Heart left ventricle (tissue), 16 donors: ENCODE data around the gene KRT17. TPM values are rescaled to one million over a fixed set of nuclear protein-coding genes. Genes with fewer than 3 reads are reported as not detected.

ENCODE experiments used
- ATAC-seq, 4 donors: fragments of 200-7000 bp; cut with Tn5 transposase; one replicate each; pipeline ENCODE4 v1.9.1; 2020 to 2022; ENCODE audit warnings: moderate library complexity in 4 of 4, mild to moderate bottlenecking in 3 of 4, moderate number of reproducible peaks in 1 of 4
- DNase-seq, 5 donors: peaks; one replicate each; pipeline ENCODE4 v3.0.0-alpha.2; 2020
- H3K27ac ChIP-seq, 12 donors: fragments of 200-600 bp; sonication (generic) in 4 of 12; one replicate each; pipeline versions ENCODE4 v1.5.0 to v1.8.0; 2016 to 2022; ENCODE audit warnings: mild to moderate bottlenecking in 2 of 12
- H3K27me3 ChIP-seq, 9 donors: fragments of 200-600 bp; sonication (generic) in 2 of 9; one replicate each; pipeline versions ENCODE4 v1.5.1 to v1.8.0; 2016 to 2022; ENCODE audit warnings: mild to moderate bottlenecking in 3 of 9
- H3K36me3 ChIP-seq, 9 donors: fragments of 200-600 bp; sonication (generic) in 2 of 9; one replicate each; pipeline versions ENCODE4 v1.5.0 to v1.8.0; 2018 to 2022; ENCODE audit warnings: mild to moderate bottlenecking in 2 of 9
- H3K4me1 ChIP-seq, 12 donors: fragments of 200-600 bp; sonication (generic) in 4 of 12; one replicate each; pipeline versions ENCODE4 v1.5.0 to v1.8.0; 2016 to 2022; ENCODE audit warnings: mild to moderate bottlenecking in 3 of 12
- H3K4me3 ChIP-seq, 12 donors: fragments of 200-600 bp; sonication (generic) in 4 of 12; one replicate each; pipeline versions ENCODE4 v1.5.0 to v1.8.0; 2017 to 2022; ENCODE audit warnings: mild to moderate bottlenecking in 9 of 12, moderate library complexity in 4 of 12
- H3K9me3 ChIP-seq, 12 donors: fragments of 200-600 bp; sonication (generic) in 4 of 12; one replicate each; pipeline versions ENCODE4 v1.5.0 to v1.8.0; 2016 to 2022; ENCODE audit warnings: mild to moderate bottlenecking in 1 of 12
- POLR2A ChIP-seq, 2 donors: fragments of 450-650 bp; IDR thresholded peaks; one replicate each; pipeline ENCODE4 v1.6.1; 2017; ENCODE audit warnings: antibody characterized with exemption in 2 of 2, mild to moderate bottlenecking in 2 of 2, moderate library complexity in 2 of 2
- WGBS, 4 donors: extraction: QIAGEN DNeasy Blood & Tissue Kit in 2 of 4; methylation state at CpG; one replicate each; pipeline versions ENCODE4 v1.1.5 to v1.1.7; 2013 to 2018; 5-methylcytosine and 5-hydroxymethylcytosine counted together
- intact Hi-C, 10 donors: fragments of 100-400 bp; cut with DNase I; formaldehyde crosslinking; loops; one replicate each; pipeline versions ENCODE4 v1.11.1 to v1.14.2; 2022
- polyA plus RNA-seq, 2 donors: library from polyadenylated mRNA; stranded (reverse); fragments of 200-250 nt; gene quantifications; one replicate each; pipeline ENCODE4 v1.2.3, GENCODE V29; 2013
- total RNA-seq, 9 donors: library from RNA; depleted of rRNA in 2 of 9; stranded (reverse); fragments of >200 nt in 2 of 9; fragmentation: NEBNext Ultra II Directional in 3 of 9; extraction: Animal tissue kit (Norgen Biotek cat#: 25700) in 3 of 9; gene quantifications; one replicate each; pipeline versions ENCODE4 v1.1.0 to v1.2.4, GENCODE V29; 2016 to 2023
- TF ChIP-seq, protein P1 (sequence below), 12 donors: fragments of 200-600 bp; sonication (generic) in 4 of 12; IDR thresholded peaks; one replicate each; pipeline versions ENCODE4 v1.5.0 to v1.8.0; 2018 to 2022; ENCODE audit warnings: antibody characterized with exemption in 12 of 12, mild to moderate bottlenecking in 5 of 12
- donor health status: ischemic (EF 13 %, LVEDD 7.1; RV severe dilation, severe dysfunction).
- donor health status: healthy with polysubstance abuse.
- donor health status: DM: no; HTN: yes; CAD: no.
- donor health status: DM: no; HTN: no; CAD: no.
- donor health status: ischemic (EF 25% LVEDD 6.9; RV normal size, moderate dysfunction).
- donor health status: ischemic (EF 25% LVEDD 5.7; RV mildly dilated, moderate dysfunction).
- donor health status: healthy.
- donor health status: DM: yes; HTN: yes; CAD: no.
- donor health status: ischemic (EF 35%, LVEDD 5.7; RV mildly dilated, moderate dysfunction).
- donor health status: nonischemic (EF 11% LVEDD 7.7; RV severe dilation, severe dysfunction).
- donor health status: DM: yes; HTN: yes; CAD: no.
- donor health status: PGD.
- donor health status: ischemic (EF 29% LVEDD 5.4; RV normal size, mild dysfunction).
- donor health status: nonischemic (EF 23%, LVEDD 6.1; RV moderate dilation, normal function).

The KRT17 gene
- total and polyA plus RNA-seq, 11 donors: 0.60 TPM; not detected in 10

GRCh38 chr17:41638941-41639340 lies 14.6 kb upstream of the KRT17 start:
- H3K4me3 ChIP-seq: no peak overlapping the region

DNA sequence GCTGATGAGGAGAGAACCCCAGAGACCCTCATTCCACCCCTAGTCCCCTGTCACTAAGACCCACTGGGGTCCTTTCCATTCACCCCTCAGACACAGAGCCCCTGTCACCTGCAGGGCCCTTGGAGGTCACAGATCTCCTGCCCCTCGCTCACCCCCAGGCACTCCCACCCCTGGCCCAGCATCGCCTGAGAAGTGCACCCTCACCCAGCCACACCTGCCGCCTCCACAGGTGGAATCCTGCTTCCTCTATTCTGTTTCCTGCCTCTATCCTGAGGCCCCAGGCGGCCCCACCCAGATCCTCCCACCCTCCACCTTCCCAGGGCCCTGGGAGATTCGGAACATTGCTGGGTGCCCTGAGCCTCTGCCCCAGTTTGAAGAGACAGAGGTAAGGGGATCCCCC lies 13.8 kb upstream of the KRT17 start:
- no peak overlapping the region for H3K4me3 ChIP-seq
- H3K27ac ChIP-seq: no peak overlapping the region
- no peaks in the 10 kb centered on the region for H3K9me3 ChIP-seq
- no peaks in the 10 kb centered on the region for H3K27me3 ChIP-seq
- H3K36me3 ChIP-seq: no peaks in the 10 kb centered on the region
- H3K4me1 ChIP-seq: peaks cover 0 to 14% (median 10%) of the 10 kb centered on the region in 12 donors
- DNase-seq: no peak
- WGBS, 4 donors: 85 to 93% (median 88%) methylated on average over 5 of the region's 5 CpGs
- intact Hi-C loops: no loop called here
- TF ChIP-seq, protein P1, sequence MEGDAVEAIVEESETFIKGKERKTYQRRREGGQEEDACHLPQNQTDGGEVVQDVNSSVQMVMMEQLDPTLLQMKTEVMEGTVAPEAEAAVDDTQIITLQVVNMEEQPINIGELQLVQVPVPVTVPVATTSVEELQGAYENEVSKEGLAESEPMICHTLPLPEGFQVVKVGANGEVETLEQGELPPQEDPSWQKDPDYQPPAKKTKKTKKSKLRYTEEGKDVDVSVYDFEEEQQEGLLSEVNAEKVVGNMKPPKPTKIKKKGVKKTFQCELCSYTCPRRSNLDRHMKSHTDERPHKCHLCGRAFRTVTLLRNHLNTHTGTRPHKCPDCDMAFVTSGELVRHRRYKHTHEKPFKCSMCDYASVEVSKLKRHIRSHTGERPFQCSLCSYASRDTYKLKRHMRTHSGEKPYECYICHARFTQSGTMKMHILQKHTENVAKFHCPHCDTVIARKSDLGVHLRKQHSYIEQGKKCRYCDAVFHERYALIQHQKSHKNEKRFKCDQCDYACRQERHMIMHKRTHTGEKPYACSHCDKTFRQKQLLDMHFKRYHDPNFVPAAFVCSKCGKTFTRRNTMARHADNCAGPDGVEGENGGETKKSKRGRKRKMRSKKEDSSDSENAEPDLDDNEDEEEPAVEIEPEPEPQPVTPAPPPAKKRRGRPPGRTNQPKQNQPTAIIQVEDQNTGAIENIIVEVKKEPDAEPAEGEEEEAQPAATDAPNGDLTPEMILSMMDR (IDR thresholded peaks at IDR 0.05): no peak
- TF ChIP-seq POLR2A (IDR thresholded peaks at IDR 0.05): no peak
- no peak for ATAC-seq

More at GRCh38 chr17:41638941-41639340, 14.6 kb upstream of the KRT17 start:
- TF ChIP-seq, protein P1 (IDR thresholded peaks at IDR 0.05): no peak
- no peak for TF ChIP-seq POLR2A (IDR thresholded peaks at IDR 0.05)
- intact Hi-C loops: no loop called here
- Histone ChIP-seq H3K9me3 (no peaks in the 10 kb centered on the region), H3K4me1 (peaks cover 0 to 14% (median 10%) of the 10 kb centered on the region in 12 donors), H3K27me3 (no peaks in the 10 kb centered on the region), H3K27ac (no peak overlapping the region), H3K36me3 (no peaks in the 10 kb centered on the region)
- no peak for DNase-seq
- WGBS, 4 donors: 77 to 91% (median 79%) methylated on average over 6 of the region's 6 CpGs
- ATAC-seq: no peak

DNA sequence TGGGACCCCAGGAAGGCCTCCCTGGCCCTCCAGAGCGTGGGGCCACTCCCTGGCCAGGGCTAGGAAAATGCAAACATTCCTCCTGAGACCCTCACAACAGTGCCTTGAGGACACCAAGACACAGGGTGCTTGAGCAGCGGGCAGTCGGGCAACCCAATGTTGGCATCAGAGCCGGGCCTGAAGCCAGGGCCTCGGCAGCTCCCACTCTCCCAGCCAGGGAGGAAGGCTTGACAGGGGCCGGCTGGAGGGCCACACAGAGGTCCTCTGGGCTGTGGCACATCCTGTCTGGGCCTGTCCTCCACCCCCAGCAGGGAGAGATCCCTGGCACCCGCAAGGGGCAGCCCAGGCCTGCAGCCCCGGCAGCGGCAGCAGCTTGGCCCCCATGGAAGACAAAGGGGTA lies 12.3 kb upstream of the KRT17 start:
- DNase-seq (no peak), ATAC-seq (no peak)
- TF ChIP-seq POLR2A (IDR thresholded peaks at IDR 0.05): no peak
- TF ChIP-seq, protein P1 (IDR thresholded peaks at IDR 0.05): no peak
- H3K36me3 ChIP-seq: no peaks in the 10 kb centered on the region
- H3K27me3 ChIP-seq: no peaks in the 10 kb centered on the region
- no peaks in the 10 kb centered on the region for H3K9me3 ChIP-seq
- H3K4me1 ChIP-seq: peaks cover 0 to 14% (median 10%) of the 10 kb centered on the region in 12 donors
- intact Hi-C loops: no loop called here
- no peak overlapping the region for H3K27ac ChIP-seq
- no peak overlapping the region for H3K4me3 ChIP-seq
- 81 to 100% (median 82%) methylated on average over 1 to 9 of the region's 9 CpGs; no CpG with 5 or more reads in 1 of the 4 donors for WGBS, 4 donors

GRCh38 chr17:41635121-41636097 lies 11.0 kb upstream of the KRT17 start:
- Histone ChIP-seq H3K27me3 (no peaks in the 10 kb centered on the region), H3K4me1 (peaks cover 0 to 14% (median 10%) of the 10 kb centered on the region in 12 donors), H3K36me3 (no peaks in the 10 kb centered on the region), H3K27ac (peak overlapping the region in 1 of 12 donors; percentile 9), H3K9me3 (no peaks in the 10 kb centered on the region), H3K4me3 (peak overlapping the region in 3 of 12 donors; percentile 16 to 30 (median 27))
- ATAC-seq: peak; percentile 63 to 81 (median 74)
- WGBS, 4 donors: 29 to 40% (median 32%) methylated on average over 25 to 28 of the region's 28 CpGs
- DNase-seq: peak in 4 of 5 donors; percentile 42 to 71 (median 46)
- TF ChIP-seq POLR2A (IDR thresholded peaks at IDR 0.05): no peak
- TF ChIP-seq, protein P1 (IDR thresholded peaks at IDR 0.05): no peak
- intact Hi-C loops: no loop called here
